Measurements from ENCODE around the gene CDIPT. TPM values are rescaled to one million over a fixed set of nuclear protein-coding genes. Genes with fewer than 3 reads are reported as not detected.

Gene CDIPT
- total and polyA plus RNA-seq, 11 donors: 57.5 to 143 (median 76.3) TPM

DNA sequence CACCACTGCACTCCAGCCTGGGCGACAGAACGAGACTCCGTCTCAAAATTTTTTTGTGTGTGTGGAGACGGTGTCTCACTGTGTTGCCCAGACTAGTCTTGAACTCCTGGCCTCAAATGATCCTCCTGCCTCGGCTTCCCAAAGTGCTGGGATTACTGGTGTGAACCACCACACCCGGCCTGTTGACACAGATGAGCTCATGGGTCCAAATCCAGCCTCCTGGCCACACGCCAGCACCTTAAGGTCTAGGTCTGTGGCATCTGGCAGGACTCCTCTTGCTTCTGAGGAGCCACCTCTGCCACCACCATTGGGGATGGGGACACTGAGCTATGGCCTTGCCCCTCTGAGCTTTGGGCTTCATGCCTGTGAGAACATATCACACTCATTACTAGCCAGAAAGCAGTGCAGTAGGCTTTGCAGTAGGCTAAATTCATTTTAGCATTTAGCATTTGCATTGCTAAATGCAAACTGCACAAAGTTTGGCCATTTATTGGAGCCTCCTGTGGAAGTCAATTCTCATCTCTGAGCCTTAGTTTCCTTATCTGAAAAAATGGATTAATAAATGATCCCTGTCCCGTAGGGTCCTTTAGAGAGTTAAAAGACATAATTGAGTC is 5.5 kb upstream of the CDIPT start:
- WGBS, 4 donors: 76 to 82% (median 77%) methylated on average over 8 of the region's 8 CpGs
- Histone ChIP-seq H3K9me3 (no peaks in the 10 kb centered on the region), H3K36me3 (no peaks in the 10 kb centered on the region), H3K4me3 (no peak overlapping the region), H3K4me1 (peaks cover 0 to 5% (median 0%) of the 10 kb centered on the region in 12 donors), H3K27me3 (no peaks in the 10 kb centered on the region), H3K27ac (no peak overlapping the region)
- TF ChIP-seq, protein P1, sequence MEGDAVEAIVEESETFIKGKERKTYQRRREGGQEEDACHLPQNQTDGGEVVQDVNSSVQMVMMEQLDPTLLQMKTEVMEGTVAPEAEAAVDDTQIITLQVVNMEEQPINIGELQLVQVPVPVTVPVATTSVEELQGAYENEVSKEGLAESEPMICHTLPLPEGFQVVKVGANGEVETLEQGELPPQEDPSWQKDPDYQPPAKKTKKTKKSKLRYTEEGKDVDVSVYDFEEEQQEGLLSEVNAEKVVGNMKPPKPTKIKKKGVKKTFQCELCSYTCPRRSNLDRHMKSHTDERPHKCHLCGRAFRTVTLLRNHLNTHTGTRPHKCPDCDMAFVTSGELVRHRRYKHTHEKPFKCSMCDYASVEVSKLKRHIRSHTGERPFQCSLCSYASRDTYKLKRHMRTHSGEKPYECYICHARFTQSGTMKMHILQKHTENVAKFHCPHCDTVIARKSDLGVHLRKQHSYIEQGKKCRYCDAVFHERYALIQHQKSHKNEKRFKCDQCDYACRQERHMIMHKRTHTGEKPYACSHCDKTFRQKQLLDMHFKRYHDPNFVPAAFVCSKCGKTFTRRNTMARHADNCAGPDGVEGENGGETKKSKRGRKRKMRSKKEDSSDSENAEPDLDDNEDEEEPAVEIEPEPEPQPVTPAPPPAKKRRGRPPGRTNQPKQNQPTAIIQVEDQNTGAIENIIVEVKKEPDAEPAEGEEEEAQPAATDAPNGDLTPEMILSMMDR (IDR thresholded peaks at IDR 0.05): no peak
- no peak for TF ChIP-seq POLR2A (IDR thresholded peaks at IDR 0.05)
- intact Hi-C loops (cut with DNase I): loop anchor here in 3 of 10 donors (10.0 kb wide), 2 partner anchors 136 to 156 kb away; partner anchors contain the start of gene C16orf92 (in 1 of the 3)
- DNase-seq: no peak
- ATAC-seq: no peak

DNA sequence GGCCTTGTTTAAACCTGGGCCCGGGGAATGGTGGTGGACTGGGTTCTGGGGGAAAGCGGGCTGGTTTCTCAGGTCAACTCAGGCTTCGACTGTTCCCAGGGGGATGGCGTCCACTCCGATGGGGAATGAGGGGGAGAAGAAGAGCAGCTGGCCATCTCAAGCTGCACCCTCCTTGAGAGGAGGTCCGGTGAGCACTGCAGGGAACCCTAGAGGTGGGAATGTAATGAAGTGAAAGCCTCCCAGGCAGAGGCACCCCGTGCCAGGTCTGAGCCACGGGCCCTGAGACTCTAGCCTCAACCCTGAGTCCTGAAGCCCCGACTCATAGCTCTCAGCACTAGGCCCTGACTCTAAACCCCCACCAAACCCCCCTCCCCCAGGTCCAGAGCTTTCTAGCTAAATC is 1.2 kb upstream of the CDIPT start:
- no peak overlapping the region for H3K4me3 ChIP-seq
- no peak overlapping the region for H3K27ac ChIP-seq
- TF ChIP-seq, protein P1 (IDR thresholded peaks at IDR 0.05): no peak
- no peak for TF ChIP-seq POLR2A (IDR thresholded peaks at IDR 0.05)
- peaks cover 0 to 23% (median 18%) of the 10 kb centered on the region in 9 donors for H3K36me3 ChIP-seq
- no peak for DNase-seq
- 78 to 86% (median 78%) methylated on average over 9 of the region's 9 CpGs for WGBS, 4 donors
- intact Hi-C loops (cut with DNase I): loop anchor here in 8 of 10 donors (5.0 to 10.0 kb wide), 8 partner anchors 42 to 161 kb away; partner anchors contain the start of genes C16orf92 (in 3 of the 8), PAGR1 (in 3 of the 8), HIRIP3 (in 2 of the 8) and INO80E (in 2 of the 8)
- H3K27me3 ChIP-seq: no peaks in the 10 kb centered on the region
- no peak for ATAC-seq
- peaks cover 0 to 27% (median 16%) of the 10 kb centered on the region in 12 donors for H3K4me1 ChIP-seq
- no peaks in the 10 kb centered on the region for H3K9me3 ChIP-seq

DNA sequence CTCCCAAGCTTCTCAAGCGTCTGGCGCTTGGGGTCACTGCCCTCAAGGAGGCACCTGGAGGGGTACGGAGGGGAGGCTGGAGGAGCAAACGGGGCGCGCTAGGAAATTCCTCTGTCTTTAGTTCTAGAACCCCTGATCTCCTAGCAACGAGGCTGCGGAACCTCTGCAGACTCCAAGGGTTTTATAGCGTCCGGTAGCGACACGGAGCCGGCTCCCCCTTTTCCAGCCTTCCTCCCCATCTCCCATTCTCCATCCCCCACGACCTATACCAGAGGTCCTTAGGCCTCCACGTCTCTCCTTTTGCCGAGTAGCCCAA is 601 bp upstream of the CDIPT start:
- intact Hi-C loops (cut with DNase I): loop anchor here in 8 of 10 donors (2.0 to 10.0 kb wide), 9 partner anchors 41 to 161 kb away; partner anchors contain the start of genes C16orf92 (in 3 of the 8), PAGR1 (in 3 of the 8), HIRIP3 (in 2 of the 8) and INO80E (in 2 of the 8)
- peaks cover 0 to 29% (median 24%) of the 10 kb centered on the region in 9 donors for H3K36me3 ChIP-seq
- peaks cover 0 to 27% (median 16%) of the 10 kb centered on the region in 12 donors for H3K4me1 ChIP-seq
- H3K9me3 ChIP-seq: no peaks in the 10 kb centered on the region
- DNase-seq: no peak
- WGBS, 4 donors: 28 to 38% (median 35%) methylated on average over 14 to 16 of the region's 16 CpGs
- TF ChIP-seq, protein P1 (IDR thresholded peaks at IDR 0.05): no peak
- TF ChIP-seq POLR2A (IDR thresholded peaks at IDR 0.05): no peak
- peak overlapping the region in 9 of 12 donors; percentile 79 to 100 (median 94) for H3K4me3 ChIP-seq
- H3K27me3 ChIP-seq: no peaks in the 10 kb centered on the region
- no peak for ATAC-seq
- H3K27ac ChIP-seq: peak overlapping the region in 11 of 12 donors; percentile 84 to 97 (median 95)

DNA sequence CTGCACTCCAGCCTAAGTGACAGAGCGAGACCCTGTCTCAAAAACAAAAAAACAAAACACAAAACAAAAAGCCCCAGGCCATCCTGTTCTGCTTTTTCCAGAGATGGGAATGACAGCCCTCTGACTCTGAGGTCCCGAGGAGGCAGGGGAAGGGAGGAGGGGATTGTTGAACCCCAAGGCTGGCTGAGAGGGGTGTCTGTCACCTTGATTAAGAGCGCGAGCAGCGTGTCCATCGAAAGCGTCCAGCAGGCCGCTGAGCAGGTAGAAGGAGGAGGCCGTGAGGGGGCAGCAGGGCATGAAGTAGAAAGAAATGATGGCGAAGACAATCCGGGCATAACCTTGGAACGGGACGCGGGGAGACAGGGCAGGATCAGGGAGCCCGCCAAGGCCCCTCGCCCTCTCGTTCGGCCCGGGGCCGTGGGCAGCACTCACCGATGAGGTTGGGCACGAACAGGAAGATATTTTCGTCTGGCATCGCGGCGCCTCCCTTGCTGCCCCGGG is 593 bp downstream of the CDIPT start:
- 1 to 4% (median 2%) methylated on average over 11 to 27 of the region's 27 CpGs for WGBS, 4 donors
- H3K27me3 ChIP-seq: no peaks in the 10 kb centered on the region
- peaks cover 0 to 38% (median 29%) of the 10 kb centered on the region in 9 donors for H3K36me3 ChIP-seq
- peak overlapping the region; percentile 84 to 97 (median 94) for H3K27ac ChIP-seq
- H3K4me1 ChIP-seq: peaks cover 0 to 27% (median 16%) of the 10 kb centered on the region in 12 donors
- intact Hi-C loops (cut with DNase I): loop anchor here in 8 of 10 donors (2.0 to 10.0 kb wide), 9 partner anchors 40 to 162 kb away; partner anchors contain the start of genes C16orf92 (in 3 of the 8), PAGR1 (in 3 of the 8), HIRIP3 (in 2 of the 8) and INO80E (in 2 of the 8)
- H3K9me3 ChIP-seq: no peaks in the 10 kb centered on the region
- peak in 2 of 4 donors; percentile 2 to 11 for ATAC-seq
- TF ChIP-seq, protein P1 (IDR thresholded peaks at IDR 0.05): peak in 2 of 12 donors; percentile 8 to 17
- no peak for TF ChIP-seq POLR2A (IDR thresholded peaks at IDR 0.05)
- DNase-seq: peak in 2 of 5 donors; percentile 31 to 46
- H3K4me3 ChIP-seq: peak overlapping the region; percentile 79 to 100 (median 95)

All from heart left ventricle (tissue), 16 donors.